HEK293 (cell line): ENCODE data around the gene DGCR6L.

Source experiments
- EGR2 ChIP-seq: fragments of 450-650 bp; formaldehyde crosslinking; IDR thresholded peaks from 2 replicates; pipeline ENCODE4 v1.5.1; 2016; ENCODE audit warnings: low read depth, missing biosample characterization, missing genetic modification characterization
- KLF1 ChIP-seq: fragments of 450-650 bp; formaldehyde crosslinking; IDR thresholded peaks from 2 replicates; pipeline ENCODE4 v1.5.1; 2016; ENCODE audit warnings: missing biosample characterization, missing genetic modification characterization
- KLF10 ChIP-seq: fragments of 450-650 bp; IDR thresholded peaks from 2 replicates; pipeline ENCODE4 v1.5.1; 2018; ENCODE audit warnings: missing biosample characterization, mild to moderate bottlenecking, missing genetic modification characterization
- KLF17 ChIP-seq: fragments of 450-650 bp; formaldehyde crosslinking; IDR thresholded peaks from 2 replicates; pipeline ENCODE4 v1.5.1; 2016; ENCODE audit warnings: missing biosample characterization, missing genetic modification characterization
- KLF7 ChIP-seq: fragments of 450-650 bp; formaldehyde crosslinking; IDR thresholded peaks from 2 replicates; pipeline ENCODE4 v1.5.1; 2016; ENCODE audit warnings: missing biosample characterization, missing genetic modification characterization, borderline replicate concordance
- MEIS1 ChIP-seq: sonication (generic); formaldehyde crosslinking; IDR thresholded peaks from 2 replicates; pipeline ENCODE4 v1.8.1; 2022; ENCODE audit warnings: missing genetic modification reagents, mild to moderate bottlenecking, borderline replicate concordance
- SCRT2 ChIP-seq: fragments of 450-650 bp; formaldehyde crosslinking; IDR thresholded peaks from 2 replicates; pipeline ENCODE4 v1.5.1; 2016; ENCODE audit warnings: missing biosample characterization, missing genetic modification characterization
- SP7 ChIP-seq: fragments of 450-650 bp; formaldehyde crosslinking; IDR thresholded peaks from 2 replicates; pipeline ENCODE4 v1.5.1; 2016; ENCODE audit warnings: missing biosample characterization, missing genetic modification characterization
- TSHZ1 ChIP-seq: fragments of 450-650 bp; formaldehyde crosslinking; IDR thresholded peaks from 2 replicates; pipeline ENCODE4 v1.5.1; 2016; ENCODE audit warnings: missing biosample characterization, missing genetic modification characterization, borderline replicate concordance
- ZBTB20 ChIP-seq: fragments of 450-650 bp; formaldehyde crosslinking; IDR thresholded peaks from 2 replicates; pipeline ENCODE4 v1.5.1; 2016; ENCODE audit warnings: missing biosample characterization, missing genetic modification characterization
- ZBTB7A ChIP-seq: fragments of 450-650 bp; formaldehyde crosslinking; IDR thresholded peaks from 2 replicates; pipeline ENCODE4 v1.5.1; 2016; ENCODE audit warnings: low read depth, missing biosample characterization, missing genetic modification characterization
- ZFHX2 ChIP-seq: fragments of 450-650 bp; formaldehyde crosslinking; conservative IDR thresholded peaks from 2 replicates; pipeline ENCODE4 v1.5.1; 2016; ENCODE audit warnings: missing biosample characterization, missing genetic modification characterization
- ZFP69B ChIP-seq: fragments of 450-650 bp; formaldehyde crosslinking; IDR thresholded peaks from 2 replicates; pipeline ENCODE4 v1.5.1; 2016; ENCODE audit warnings: missing biosample characterization, missing genetic modification characterization
- ZNF10 ChIP-seq: fragments of 450-650 bp; formaldehyde crosslinking; IDR thresholded peaks from 2 replicates; pipeline ENCODE4 v1.5.1; 2017; ENCODE audit warnings: missing biosample characterization, missing genetic modification characterization
- ZNF138 ChIP-seq: fragments of 450-650 bp; formaldehyde crosslinking; IDR thresholded peaks from 2 replicates; pipeline ENCODE4 v1.5.1; 2016; ENCODE audit warnings: missing biosample characterization, missing genetic modification characterization, borderline replicate concordance
- ZNF311 ChIP-seq: fragments of 450-650 bp; formaldehyde crosslinking; IDR thresholded peaks from 2 replicates; pipeline ENCODE4 v1.5.1; 2017; ENCODE audit warnings: missing biosample characterization, missing genetic modification characterization, borderline replicate concordance
- ZNF324 ChIP-seq: fragments of 450-650 bp; formaldehyde crosslinking; IDR thresholded peaks from 2 replicates; pipeline ENCODE4 v1.5.1; 2016; ENCODE audit warnings: missing biosample characterization, missing genetic modification characterization
- ZNF335 ChIP-seq: fragments of 450-650 bp; formaldehyde crosslinking; conservative IDR thresholded peaks from 2 replicates; pipeline ENCODE4 v1.5.1; 2016; ENCODE audit warnings: missing biosample characterization, missing genetic modification characterization
- ZNF341 ChIP-seq: fragments of 450-650 bp; formaldehyde crosslinking; IDR thresholded peaks from 2 replicates; pipeline ENCODE4; 2016; ENCODE audit warnings: low read depth, missing biosample characterization, missing genetic modification characterization
- ZNF366 ChIP-seq: fragments of 450-650 bp; formaldehyde crosslinking; conservative IDR thresholded peaks from 2 replicates; pipeline ENCODE4 v1.5.1; 2016; ENCODE audit warnings: missing biosample characterization, missing genetic modification characterization
- ZNF423 ChIP-seq: fragments of 450-650 bp; formaldehyde crosslinking; IDR thresholded peaks from 2 replicates; pipeline ENCODE4 v1.5.1; 2016; ENCODE audit warnings: missing biosample characterization, missing genetic modification characterization
- ZNF501 ChIP-seq: fragments of 450-650 bp; formaldehyde crosslinking; IDR thresholded peaks from 2 replicates; pipeline ENCODE4 v1.5.1; 2016; ENCODE audit warnings: missing biosample characterization, missing genetic modification characterization
- ZNF596 ChIP-seq: fragments of 450-650 bp; IDR thresholded peaks from 2 replicates; pipeline ENCODE4 v1.5.0; 2018; ENCODE audit warnings: missing biosample characterization, mild to moderate bottlenecking, missing genetic modification characterization, moderate library complexity
- ZNF645 ChIP-seq: fragments of 450-650 bp; formaldehyde crosslinking; IDR thresholded peaks from 2 replicates; pipeline ENCODE4; 2016; ENCODE audit warnings: missing biosample characterization, missing genetic modification characterization
- ZNF664 ChIP-seq: fragments of 450-650 bp; formaldehyde crosslinking; IDR thresholded peaks from 2 replicates; pipeline ENCODE4 v1.5.1; 2016; ENCODE audit warnings: missing biosample characterization, missing genetic modification characterization
- ZNF677 ChIP-seq: fragments of 450-650 bp; IDR thresholded peaks from 2 replicates; pipeline ENCODE4 v1.5.0; 2018; ENCODE audit warnings: missing biosample characterization, mild to moderate bottlenecking, missing genetic modification characterization, moderate library complexity
- ZNF747 ChIP-seq: fragments of 450-650 bp; formaldehyde crosslinking; IDR thresholded peaks from 2 replicates; pipeline ENCODE4 v1.5.1; 2016; ENCODE audit warnings: missing biosample characterization, missing genetic modification characterization
- ZNF776 ChIP-seq: fragments of 450-650 bp; formaldehyde crosslinking; IDR thresholded peaks from 2 replicates; pipeline ENCODE4 v1.5.0; 2017; ENCODE audit warnings: missing biosample characterization, missing genetic modification characterization, borderline replicate concordance
- ZNF791 ChIP-seq: fragments of 450-650 bp; formaldehyde crosslinking; IDR thresholded peaks from 2 replicates; pipeline ENCODE4 v1.5.1; 2016; ENCODE audit warnings: missing biosample characterization, missing genetic modification characterization
- TF ChIP-seq, protein P1 (sequence below): fragments of 450-650 bp; IDR thresholded peaks from 2 replicates; pipeline ENCODE4 v1.5.1; 2018; ENCODE audit warnings: missing biosample characterization, mild to moderate bottlenecking, missing genetic modification characterization

Gene DGCR6L

DNA sequence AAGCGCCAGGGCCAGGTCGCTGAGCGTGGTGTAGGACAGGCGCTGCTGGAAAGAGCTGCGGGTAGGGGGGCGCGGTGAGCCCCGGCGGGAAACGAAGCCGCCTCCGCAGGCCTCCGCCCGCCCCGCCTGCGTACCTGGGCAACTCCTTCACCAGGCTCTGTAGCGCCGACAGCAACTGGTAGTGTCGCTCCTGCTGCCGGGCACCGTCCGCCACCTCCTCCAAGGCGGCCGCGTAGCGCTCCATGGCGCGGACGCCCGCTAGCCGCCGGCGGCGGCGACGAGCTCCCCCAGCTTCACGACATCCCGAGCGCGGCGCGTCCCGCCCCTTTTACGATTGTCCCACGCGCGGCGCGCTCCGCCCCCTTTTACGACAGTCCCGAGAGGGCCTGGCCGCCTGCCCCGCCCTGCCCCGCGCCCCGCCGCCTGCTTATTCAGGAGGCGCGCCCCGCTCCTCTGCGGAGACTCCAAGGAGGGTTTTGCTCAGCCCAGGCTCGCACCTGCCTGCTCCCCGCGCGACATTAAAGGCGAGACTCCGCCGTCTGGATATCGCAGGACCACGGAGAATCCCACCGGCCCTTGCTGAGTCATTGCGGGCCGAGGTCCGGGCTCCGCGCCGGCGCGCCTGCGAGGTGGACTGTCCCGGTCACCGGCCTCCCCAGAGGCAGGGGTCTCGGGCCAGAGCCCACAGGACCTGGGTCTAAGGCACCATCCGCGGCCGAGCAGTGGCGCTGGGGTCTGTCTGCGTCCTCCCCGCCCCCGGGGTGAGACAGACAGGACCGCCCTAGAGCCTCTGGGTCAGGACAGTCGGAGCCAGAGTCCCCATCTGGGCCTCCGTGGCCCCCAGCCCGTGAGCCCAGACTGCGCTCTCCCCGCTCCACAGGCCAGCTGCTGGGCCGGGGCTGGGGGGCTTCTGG lies at the start of gene DGCR6L (continued):
- no peak for TF ChIP-seq ZNF311 (tag by site-specific recombination)
- TF ChIP-seq EGR2: peak; percentile 9; the same call in 1 of the 2 replicates
- 0 out of 2 replicates have a peak, but pooled peaks have one; percentile 68 for TF ChIP-seq ZBTB7A (tag by site-specific recombination)
- no peak for TF ChIP-seq ZNF366 (tag by site-specific recombination)
- TF ChIP-seq SP7 (tag by site-specific recombination): peak; percentile 57; the same call in 1 of the 2 replicates
- TF ChIP-seq MEIS1 (CRISPR knock-in tag): no peak
- no peak for TF ChIP-seq ZNF341 (tag by site-specific recombination)
- peak; percentile 67; the same call in 1 of the 2 replicates for TF ChIP-seq ZFHX2 (tag by site-specific recombination)
- TF ChIP-seq ZNF335 (tag by site-specific recombination): peak; percentile 91
- peak; percentile 84 for TF ChIP-seq ZNF10 (tag by site-specific recombination)
- no peak; the same call in 1 of the 2 replicates for TF ChIP-seq TSHZ1 (tag by site-specific recombination)
- TF ChIP-seq ZNF138: no peak
- no peak for TF ChIP-seq ZNF596 (tag by site-specific recombination)
- TF ChIP-seq ZNF776 (tag by site-specific recombination): no peak
- TF ChIP-seq ZNF501 (tag by site-specific recombination): no peak; the same call in 1 of the 2 replicates
- peak; percentile 85 for TF ChIP-seq ZBTB20
- TF ChIP-seq ZNF677 (tag by site-specific recombination): 0 out of 2 replicates have a peak, but pooled peaks have one; percentile 12
- no peak for TF ChIP-seq ZNF423 (tag by site-specific recombination)
- peak; percentile 73; the same call in 1 of the 2 replicates for TF ChIP-seq KLF7 (tag by site-specific recombination)
- TF ChIP-seq, protein P1, sequence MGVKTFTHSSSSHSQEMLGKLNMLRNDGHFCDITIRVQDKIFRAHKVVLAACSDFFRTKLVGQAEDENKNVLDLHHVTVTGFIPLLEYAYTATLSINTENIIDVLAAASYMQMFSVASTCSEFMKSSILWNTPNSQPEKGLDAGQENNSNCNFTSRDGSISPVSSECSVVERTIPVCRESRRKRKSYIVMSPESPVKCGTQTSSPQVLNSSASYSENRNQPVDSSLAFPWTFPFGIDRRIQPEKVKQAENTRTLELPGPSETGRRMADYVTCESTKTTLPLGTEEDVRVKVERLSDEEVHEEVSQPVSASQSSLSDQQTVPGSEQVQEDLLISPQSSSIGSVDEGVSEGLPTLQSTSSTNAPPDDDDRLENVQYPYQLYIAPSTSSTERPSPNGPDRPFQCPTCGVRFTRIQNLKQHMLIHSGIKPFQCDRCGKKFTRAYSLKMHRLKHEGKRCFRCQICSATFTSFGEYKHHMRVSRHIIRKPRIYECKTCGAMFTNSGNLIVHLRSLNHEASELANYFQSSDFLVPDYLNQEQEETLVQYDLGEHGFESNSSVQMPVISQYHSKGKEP (tag by site-specific recombination): no peak
- peak; percentile 91 for TF ChIP-seq KLF1
- TF ChIP-seq ZNF747: no peak
- TF ChIP-seq ZNF645: no peak
- no peak for TF ChIP-seq ZFP69B (tag by site-specific recombination)
- peak; percentile 93 for TF ChIP-seq KLF10
- TF ChIP-seq ZNF791 (tag by site-specific recombination): no peak
- no peak for TF ChIP-seq ZNF324 (tag by site-specific recombination)
- no peak; the same call in 1 of the 2 replicates for TF ChIP-seq KLF17 (tag by site-specific recombination)
- no peak for TF ChIP-seq ZNF664 (tag by site-specific recombination)
- TF ChIP-seq SCRT2 (tag by site-specific recombination): peak; percentile 47; the same call in 1 of the 2 replicates
